ENCODE measurements around the gene NUCKS1.

Gene NUCKS1

DNA sequence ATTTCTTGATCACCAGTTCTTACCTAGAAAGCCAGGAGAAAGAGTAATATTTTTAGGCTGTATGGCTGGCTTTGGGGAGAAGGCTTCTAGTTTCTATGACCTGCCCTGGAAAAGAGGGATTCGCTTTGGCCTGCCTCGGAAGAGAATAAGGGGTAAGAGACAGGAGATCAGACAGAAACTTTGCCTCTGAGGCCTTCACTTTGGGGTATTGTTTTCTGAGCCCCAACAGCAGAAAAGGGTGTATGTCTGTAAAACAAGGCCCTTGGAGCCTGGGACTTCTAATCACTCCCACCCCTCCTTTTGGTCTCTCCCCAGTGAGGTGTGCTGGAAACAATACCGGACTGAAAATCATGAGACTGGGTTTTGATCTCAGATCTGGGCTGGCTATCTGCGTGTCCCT is 74.7 kb downstream of the NUCKS1 start:
- H3K9me3 ChIP-seq (ENCODE audit: insufficient read depth, low read length), result no peaks in the 10 kb centered on the region
- H3K4me2 ChIP-seq (ENCODE audit: low read depth, low read length, poor library complexity, severe bottlenecking), result no peak overlapping the region
- no peaks in the 10 kb centered on the region for H3K27me3 ChIP-seq (ENCODE audit: low read length)
- no peak overlapping the region for H3K4me3 ChIP-seq (ENCODE audit: insufficient read depth, low read length, poor library complexity, severe bottlenecking)
- no peak overlapping the region for H3K9ac ChIP-seq (ENCODE audit: low read length)
- H3K79me2 ChIP-seq (ENCODE audit: insufficient read depth, low read length), result peaks cover 41% of the 10 kb centered on the region
- no peak overlapping the region for H3K27ac ChIP-seq (ENCODE audit: low read depth, low read length)
- H3F3A ChIP-seq (ENCODE audit: insufficient read depth), result peaks cover 29% of the 10 kb centered on the region
- H3K9me2 ChIP-seq (replicated peaks; ENCODE audit: insufficient read depth, low read length), result no peaks in the 10 kb centered on the region
- no peaks in the 10 kb centered on the region for H3K36me3 ChIP-seq (ENCODE audit: low read length)
- H4K20me1 ChIP-seq (ENCODE audit: low read depth, low read length), result no peaks in the 10 kb centered on the region
- H2AFZ ChIP-seq (ENCODE audit: low read depth, low read length, severe bottlenecking), result no peak overlapping the region
- no peak for TF ChIP-seq EZH2phosphoT487 (conservative IDR thresholded peaks at IDR 0.05; ENCODE audit: low read length)
- TF ChIP-seq, protein P1, sequence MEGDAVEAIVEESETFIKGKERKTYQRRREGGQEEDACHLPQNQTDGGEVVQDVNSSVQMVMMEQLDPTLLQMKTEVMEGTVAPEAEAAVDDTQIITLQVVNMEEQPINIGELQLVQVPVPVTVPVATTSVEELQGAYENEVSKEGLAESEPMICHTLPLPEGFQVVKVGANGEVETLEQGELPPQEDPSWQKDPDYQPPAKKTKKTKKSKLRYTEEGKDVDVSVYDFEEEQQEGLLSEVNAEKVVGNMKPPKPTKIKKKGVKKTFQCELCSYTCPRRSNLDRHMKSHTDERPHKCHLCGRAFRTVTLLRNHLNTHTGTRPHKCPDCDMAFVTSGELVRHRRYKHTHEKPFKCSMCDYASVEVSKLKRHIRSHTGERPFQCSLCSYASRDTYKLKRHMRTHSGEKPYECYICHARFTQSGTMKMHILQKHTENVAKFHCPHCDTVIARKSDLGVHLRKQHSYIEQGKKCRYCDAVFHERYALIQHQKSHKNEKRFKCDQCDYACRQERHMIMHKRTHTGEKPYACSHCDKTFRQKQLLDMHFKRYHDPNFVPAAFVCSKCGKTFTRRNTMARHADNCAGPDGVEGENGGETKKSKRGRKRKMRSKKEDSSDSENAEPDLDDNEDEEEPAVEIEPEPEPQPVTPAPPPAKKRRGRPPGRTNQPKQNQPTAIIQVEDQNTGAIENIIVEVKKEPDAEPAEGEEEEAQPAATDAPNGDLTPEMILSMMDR (IDR thresholded peaks at IDR 0.05; ENCODE audit: insufficient read depth, low read length, poor library complexity, severe bottlenecking), result no peak

DNA sequence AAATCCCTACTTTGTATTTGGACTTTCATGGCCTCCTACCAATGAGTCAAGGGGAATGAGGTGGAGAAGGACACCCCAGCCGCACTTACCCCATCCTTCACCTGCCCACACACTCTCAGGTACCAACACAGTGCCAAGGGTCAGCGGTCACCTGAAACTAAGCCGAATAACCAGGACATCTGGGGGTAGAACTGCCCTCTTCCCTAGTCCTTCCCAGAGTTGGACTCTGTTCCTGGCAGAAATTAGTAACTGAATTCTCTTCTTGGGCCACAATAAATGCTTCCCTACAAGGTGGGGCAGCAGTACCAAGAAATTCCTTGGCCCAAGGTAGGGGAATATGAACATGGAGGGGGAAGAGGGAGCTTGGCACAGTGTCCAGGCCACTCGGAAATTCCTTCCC is 77.0 kb downstream of the NUCKS1 start:
- H3K4me2 ChIP-seq (ENCODE audit: low read depth, low read length, poor library complexity, severe bottlenecking), result no peak overlapping the region

GRCh38 chr1:205672395-205672889 is 77.5 kb downstream of the NUCKS1 start:
- H3K9ac ChIP-seq (ENCODE audit: low read length), result peak overlapping the region; percentile 63; the same call in 1 of the 2 replicates
- peaks cover 45% of the 10 kb centered on the region for H3K79me2 ChIP-seq (ENCODE audit: insufficient read depth, low read length)
- no peaks in the 10 kb centered on the region for H3K9me2 ChIP-seq (replicated peaks; ENCODE audit: insufficient read depth, low read length)
- peak overlapping the region; percentile 85 for H3K4me2 ChIP-seq (ENCODE audit: low read depth, low read length, poor library complexity, severe bottlenecking)
- peaks cover 50% of the 10 kb centered on the region for H3F3A ChIP-seq (ENCODE audit: insufficient read depth)
- H3K9me3 ChIP-seq (ENCODE audit: insufficient read depth, low read length), result no peaks in the 10 kb centered on the region
- no peaks in the 10 kb centered on the region for H3K27me3 ChIP-seq (ENCODE audit: low read length)
- no peaks in the 10 kb centered on the region for H4K20me1 ChIP-seq (ENCODE audit: low read depth, low read length)
- H3K27ac ChIP-seq (ENCODE audit: low read depth, low read length), result peak overlapping the region; percentile 94
- no peak overlapping the region for H2AFZ ChIP-seq (ENCODE audit: low read depth, low read length, severe bottlenecking)
- no peak overlapping the region for H3K4me3 ChIP-seq (ENCODE audit: insufficient read depth, low read length, poor library complexity, severe bottlenecking)
- no peak for TF ChIP-seq EZH2phosphoT487 (conservative IDR thresholded peaks at IDR 0.05; ENCODE audit: low read length)
- TF ChIP-seq, protein P1 (IDR thresholded peaks at IDR 0.05; ENCODE audit: insufficient read depth, low read length, poor library complexity, severe bottlenecking), result peak; percentile 9
- H3K36me3 ChIP-seq (ENCODE audit: low read length), result no peaks in the 10 kb centered on the region

More for the DNA sequence above, 77.0 kb downstream of the NUCKS1 start:
- Histone ChIP-seq H3K36me3 (ENCODE audit: low read length) (no peaks in the 10 kb centered on the region), H3K27ac (ENCODE audit: low read depth, low read length) (peak overlapping the region; percentile 94; the same call in 1 of the 2 replicates), H4K20me1 (ENCODE audit: low read depth, low read length) (no peaks in the 10 kb centered on the region), H3K4me3 (ENCODE audit: insufficient read depth, low read length, poor library complexity, severe bottlenecking) (no peak overlapping the region), H3K9ac (ENCODE audit: low read length) (no peak overlapping the region), H3K9me3 (ENCODE audit: insufficient read depth, low read length) (no peaks in the 10 kb centered on the region), H3K9me2 (replicated peaks; ENCODE audit: insufficient read depth, low read length) (no peaks in the 10 kb centered on the region), H2AFZ (ENCODE audit: low read depth, low read length, severe bottlenecking) (no peak overlapping the region), H3K27me3 (ENCODE audit: low read length) (no peaks in the 10 kb centered on the region), H3K79me2 (ENCODE audit: insufficient read depth, low read length) (peaks cover 42% of the 10 kb centered on the region), H3F3A (ENCODE audit: insufficient read depth) (peaks cover 49% of the 10 kb centered on the region)
- TF ChIP-seq, protein P1 (IDR thresholded peaks at IDR 0.05; ENCODE audit: insufficient read depth, low read length, poor library complexity, severe bottlenecking), result no peak
- TF ChIP-seq EZH2phosphoT487 (conservative IDR thresholded peaks at IDR 0.05; ENCODE audit: low read length), result no peak
